Progenitor cell of endocrine pancreas (in vitro differentiated cells): ENCODE data around the gene MMP28. TPM values are rescaled to one million over a fixed set of nuclear protein-coding genes. Genes with fewer than 3 reads are reported as not detected.

Experiments
- DNase-seq: peaks from one replicate; pipeline ENCODE4 v3.0.0; 2021; ENCODE audit warnings: low spot score; ENCODE audit not compliant: unreplicated experiment
- H3K27ac Mint-ChIP-seq: 2 replicates; pipeline ENCODE4 v1.8.0; 2021; ENCODE audit warnings: mild to moderate bottlenecking, moderate library complexity, mixed read lengths
- H3K27me3 Mint-ChIP-seq: 2 replicates; pipeline ENCODE4 v1.8.0; 2021; ENCODE audit warnings: mixed read lengths
- H3K36me3 Mint-ChIP-seq: 2 replicates; pipeline ENCODE4 v1.8.0; 2022; ENCODE audit warnings: mixed read lengths; ENCODE audit not compliant: insufficient read depth
- H3K4me1 Mint-ChIP-seq: 2 replicates; pipeline ENCODE4 v1.8.0; 2021; ENCODE audit warnings: low read depth, mixed read lengths
- H3K4me3 Mint-ChIP-seq: 2 replicates; pipeline ENCODE4 v1.8.0; 2021; ENCODE audit warnings: low read depth, mild to moderate bottlenecking, moderate library complexity, mixed read lengths
- H3K9me3 Mint-ChIP-seq: 2 replicates; pipeline ENCODE4 v1.8.0; 2021; ENCODE audit warnings: low read depth, mixed read lengths
- CTCF ChIP-seq: fragments of 200-600 bp; sonication (generic); IDR thresholded peaks from one replicate; pipeline ENCODE4 v1.5.0; 2021; ENCODE audit warnings: antibody characterized with exemption, mild to moderate bottlenecking; ENCODE audit not compliant: unreplicated experiment
- total RNA-seq: library from RNA; stranded (reverse); gene quantifications from 2 replicates; pipeline ENCODE4 v1.2.1, GENCODE V29; 2021

The MMP28 gene
- total RNA-seq, 1 donor from 2014 or later = 0.53 TPM

GRCh38 chr17:35732806-35733136 lies 62.7 kb downstream of the MMP28 start:
- no peaks in the 10 kb centered on the region for H3K9me3 Mint-ChIP-seq
- no peak for DNase-seq
- no peak for TF ChIP-seq CTCF
- no peak overlapping the region for H3K27ac Mint-ChIP-seq
- H3K4me1 Mint-ChIP-seq = peaks cover 4% of the 10 kb centered on the region
- peak overlapping the region; percentile 86 for H3K4me3 Mint-ChIP-seq
- no peaks in the 10 kb centered on the region for H3K36me3 Mint-ChIP-seq
- H3K27me3 Mint-ChIP-seq = peaks cover 3% of the 10 kb centered on the region

- no peaks in the 10 kb centered on the region for H3K36me3 Mint-ChIP-seq
- H3K4me1 Mint-ChIP-seq = peaks cover 4% of the 10 kb centered on the region
- no peaks in the 10 kb centered on the region for H3K9me3 Mint-ChIP-seq
- peak overlapping the region; percentile 85 for H3K27ac Mint-ChIP-seq
- H3K4me3 Mint-ChIP-seq = peak overlapping the region; percentile 86
- peaks cover 3% of the 10 kb centered on the region for H3K27me3 Mint-ChIP-seq
- no peak for TF ChIP-seq CTCF
- no peak for DNase-seq
Observed at GRCh38 chr17:35731917-35732805, 63.3 kb downstream of the MMP28 start.

GRCh38 chr17:35731239-35731916 lies 64.1 kb downstream of the MMP28 start, which contains the start of gene RASL10B:
Gene RASL10B (plus strand): TSS chr17:35731639. CDS start chr17:35735185, 3,546 bp downstream.
- peak within 1 kb of the TSS; percentile 85 for H3K27ac Mint-ChIP-seq
- H3K4me3 Mint-ChIP-seq = peak within 1 kb of the TSS; percentile 86
- peak; percentile 40 for DNase-seq
- peaks cover 4% of the 10 kb centered on the region for H3K4me1 Mint-ChIP-seq
- peaks cover 3% of the 10 kb centered on the region for H3K27me3 Mint-ChIP-seq
- no peaks in the 10 kb centered on the region for H3K9me3 Mint-ChIP-seq
- no peaks in the 10 kb centered on the region for H3K36me3 Mint-ChIP-seq
- TF ChIP-seq CTCF = no peak

GRCh38 chr17:35730400-35731005 lies 64.9 kb downstream of the MMP28 start:
- Mint-ChIP-seq H3K9me3 (no peaks in the 10 kb centered on the region), H3K27me3 (peaks cover 3% of the 10 kb centered on the region), H3K36me3 (peaks cover 3% of the 10 kb centered on the region), H3K4me1 (peaks cover 4% of the 10 kb centered on the region), H3K27ac (no peak overlapping the region), H3K4me3 (peak overlapping the region; percentile 78)
- no peak for TF ChIP-seq CTCF
- DNase-seq = no peak

- no peak overlapping the region for H3K27ac Mint-ChIP-seq
- no peak for DNase-seq
- H3K27me3 Mint-ChIP-seq = peaks cover 3% of the 10 kb centered on the region
- no peak overlapping the region for H3K4me3 Mint-ChIP-seq
- peaks cover 4% of the 10 kb centered on the region for H3K4me1 Mint-ChIP-seq
- H3K36me3 Mint-ChIP-seq = peaks cover 7% of the 10 kb centered on the region
- no peak for TF ChIP-seq CTCF
- H3K9me3 Mint-ChIP-seq = no peaks in the 10 kb centered on the region
Observed at GRCh38 chr17:35729405-35729833, 66.0 kb downstream of the MMP28 start.
